Endothelial cell of umbilical vein (primary cell): ENCODE data around the gene AK8. TPM values are rescaled to one million over a fixed set of nuclear protein-coding genes. Genes with fewer than 3 reads are reported as not detected.

Source experiments
- BruUV-seq: library from RNA; stranded (reverse); fragments of 400-500 nt; replicated peaks from 2 replicates; lab custom pipeline; 2021; lab: Mats Ljungman, UMichigan
- CTCF ChIA-PET: fragments of 300-600, 350-600 bp; sonication (Branson Sonifier 250); formaldehyde crosslinking; loops from one replicate; lab custom pipeline; 2021; ENCODE audit warnings: antibody characterized with exemption, inconsistent platforms; lab: Charles Lee
- POLR2A ChIA-PET: fragments of 300-600, 350-600 bp; sonication (Branson Sonifier 250); formaldehyde crosslinking; loops from one replicate; lab custom pipeline; 2021; ENCODE audit warnings: antibody characterized with exemption, inconsistent platforms; lab: Charles Lee
- DNase-seq: peaks from one replicate; pipeline ENCODE4 v3.0.0-alpha.2; 2011; ENCODE audit warnings: low read depth, low spot score
- FAIRE-seq: peaks from 2 replicates; lab custom pipeline; 2011; peaks lifted over from hg19 to GRCh38; lab: Jason Lieb, UNC
- H2AFZ ChIP-seq: 2 replicates; pipeline ENCODE4 v1.6.0; 2012; ENCODE audit warnings: low read depth, low read length, control low read depth, inconsistent platforms
- H3K27ac ChIP-seq: 2 replicates; pipeline ENCODE4 v1.5.1; 2011; ENCODE audit warnings: low read depth, mild to moderate bottlenecking, control low read depth, low read length, moderate library complexity; ENCODE audit not compliant: insufficient read depth
- H3K27me3 ChIP-seq, 2 experiments: 2 replicates each; pipeline versions ENCODE4 v1.6.0 to v1.6.1; 2011; ENCODE audit warnings: low read length in 2 of 2, mixed read lengths in 1 of 2; ENCODE audit not compliant: control insufficient read depth in 2 of 2, insufficient read depth in 2 of 2
- H3K36me3 ChIP-seq, 2 experiments: 2 replicates in 1 of 2; 3 replicates in 1 of 2; pipeline ENCODE4 v1.5.1; 2011; ENCODE audit warnings: low read length in 2 of 2, mild to moderate bottlenecking in 1 of 2, moderate library complexity in 1 of 2; ENCODE audit not compliant: control insufficient read depth in 2 of 2, insufficient read depth in 2 of 2; ENCODE audit errors: extremely low read depth in 1 of 2
- H3K4me1 ChIP-seq: 3 replicates; pipeline ENCODE4 v1.5.1; 2011; ENCODE audit warnings: mild to moderate bottlenecking, low read length; ENCODE audit not compliant: control insufficient read depth, insufficient read depth; ENCODE audit errors: extremely low read depth
- H3K4me2 ChIP-seq: 2 replicates; pipeline ENCODE4 v1.6.1; 2011; ENCODE audit warnings: low read length, control low read depth, mixed read lengths; ENCODE audit not compliant: insufficient read depth
- H3K4me3 ChIP-seq, 3 experiments: fragments of 200-600 bp in 1 of 3; sonication (generic), shearing (Covaris generic) in 1 of 3; replicated peaks in 1 of 3; 2 replicates each; pipeline ENCODE4 v1.5.1; 2011 to 2016; ENCODE audit warnings: control low read depth in 3 of 3, low read length in 3 of 3, mild to moderate bottlenecking in 2 of 3, inconsistent platforms in 1 of 3, low read depth in 1 of 3, moderate library complexity in 1 of 3; ENCODE audit not compliant: insufficient read depth in 1 of 3
- H3K79me2 ChIP-seq: 2 replicates; pipeline ENCODE4 v1.6.0; 2012; ENCODE audit warnings: low read length, inconsistent platforms; ENCODE audit not compliant: control insufficient read depth, insufficient read depth
- H3K9ac ChIP-seq: replicated peaks from 2 replicates; pipeline ENCODE3; 2011; ENCODE audit warnings: low read length, control low read depth; ENCODE audit not compliant: insufficient read depth; ENCODE audit errors: extremely low read depth
- H3K9me1 ChIP-seq: replicated peaks from 3 replicates; pipeline ENCODE4 v1.6.0; 2011; ENCODE audit warnings: mild to moderate bottlenecking, low read length; ENCODE audit not compliant: control insufficient read depth, insufficient read depth; ENCODE audit errors: extremely low read depth
- H3K9me3 ChIP-seq: replicated peaks from 2 replicates; pipeline ENCODE4 v1.5.1; 2012; ENCODE audit warnings: low read length, inconsistent platforms; ENCODE audit not compliant: control insufficient read depth, insufficient read depth
- H4K20me1 ChIP-seq: replicated peaks from 2 replicates; pipeline ENCODE3; 2011; ENCODE audit warnings: mild to moderate bottlenecking, low read length; ENCODE audit not compliant: control insufficient read depth, insufficient read depth; ENCODE audit errors: extremely low read depth
- CTCF ChIP-seq, 2 donors: IDR thresholded peaks; 1 replicate in 1 of 2; 2 replicates in 1 of 2; pipeline ENCODE4 v1.5.1; 2011; ENCODE audit warnings: low read length in 2 of 2, mild to moderate bottlenecking in 2 of 2, moderate library complexity in 2 of 2, control low read depth in 1 of 2, inconsistent platforms in 1 of 2, low read depth in 1 of 2; ENCODE audit not compliant: insufficient read depth in 1 of 2; ENCODE audit errors: extremely low read depth in 1 of 2
- FOS ChIP-seq: IDR thresholded peaks from 2 replicates; pipeline ENCODE4 v1.6.1; 2011; ENCODE audit warnings: mild to moderate bottlenecking, low read length, moderate library complexity, borderline replicate concordance; ENCODE audit not compliant: insufficient read depth
- GATA2 ChIP-seq: IDR thresholded peaks from 2 replicates; pipeline ENCODE4 v1.7.0; 2011; ENCODE audit warnings: low read depth, mild to moderate bottlenecking, moderate library complexity, mixed read lengths, low read length; ENCODE audit not compliant: insufficient read length, insufficient read depth
- JUN ChIP-seq: IDR thresholded peaks from 2 replicates; pipeline ENCODE4 v1.6.1; 2011; ENCODE audit warnings: borderline replicate concordance, low read depth; ENCODE audit not compliant: insufficient read length, insufficient read depth
- POLR2A ChIP-seq: IDR thresholded peaks from 2 replicates; pipeline ENCODE4 v1.6.1; 2012; ENCODE audit warnings: low read depth, mild to moderate bottlenecking, control low read depth, low read length
- POLR2AphosphoS5 ChIP-seq: IDR thresholded peaks from 2 replicates; pipeline ENCODE4 v1.6.1; 2012; ENCODE audit warnings: low read depth, mild to moderate bottlenecking, control low read depth, low read length, moderate library complexity; ENCODE audit not compliant: insufficient read depth
- dilution Hi-C: fragments of 300-500 bp; cut with MboI; formaldehyde crosslinking; loops from one replicate; pipeline ENCODE4 v1.15.0; 2019; ENCODE audit warnings: low sequenced_read_pairs; ENCODE audit not compliant: extremely low pct_ligation_motif_present
- intact Hi-C: fragments of 100-400 bp; cut with micrococcal nuclease; formaldehyde crosslinking; loops from one replicate; pipeline ENCODE4 v1.10.0; 2022
- polyA plus RNA-seq, 4 experiments: library from polyadenylated mRNA; depleted of rRNA in 3 of 4; stranded (reverse) in 3 of 4; unstranded in 1 of 4; fragments of >200 nt; gene quantifications; 2 replicates each; pipeline versions ENCODE4 v1.2.1 to v1.2.3, GENCODE V29; 2011 to 2012; ENCODE audit warnings: missing spikeins in 1 of 4
- total RNA-seq: library from RNA; stranded (reverse); gene quantifications from 2 replicates; pipeline ENCODE4 v1.2.3, GENCODE V29; 2021

Gene AK8
- total and polyA plus RNA-seq, 2 donors (not counting 3 experiments of a cell fraction or from before 2014, with no cell fraction given), result 0.06 TPM; not detected in 1

GRCh38 chr9:132742821-132743311 is 135.2 kb downstream of the AK8 start:
- POLR2A ChIA-PET, result no interaction called here
- CTCF ChIA-PET, result interaction anchor here (0.8 to 3.4 kb wide), 2 partner anchors 26 to 89 kb away, joined by 3 to 8 read pairs; no protein-coding TSS in a partner anchor
- Histone ChIP-seq H3K4me1 (no peaks in the 10 kb centered on the region), H3K36me3 (no peaks in the 10 kb centered on the region), H2AFZ (no peak overlapping the region), H3K9me1 (no peaks in the 10 kb centered on the region), H3K27me3 (peaks cover 35% of the 10 kb centered on the region in 2 experiments), H3K9me3 (no peaks in the 10 kb centered on the region), H4K20me1 (no peaks in the 10 kb centered on the region), H3K4me3 (no peak overlapping the region), H3K9ac (no peak overlapping the region), H3K4me2 (no peak overlapping the region), H3K79me2 (no peaks in the 10 kb centered on the region), H3K27ac (no peak overlapping the region)
- intact Hi-C loops (no loop called here), dilution Hi-C loops (no loop called here)
- FAIRE-seq, result no peak
- DNase-seq, result no peak
- TF ChIP-seq JUN (no peak), POLR2A (no peak), CTCF (IDR thresholded peaks at IDR 0.05; ENCODE audit: extremely low read depth in 1 of 2, insufficient read depth in 1 of 2, low read depth in 1 of 2, low read length in 2 of 2) (no peak), FOS (no peak), GATA2 (no peak), POLR2AphosphoS5 (no peak)
- no TSS peak for BruUV-seq
